ENCODE data around the gene GNMT. TPM values are rescaled to one million over a fixed set of nuclear protein-coding genes. Genes with fewer than 3 reads are reported as not detected.

The GNMT gene
- total and polyA plus RNA-seq, 4 donors = 1.0 to 4.5 (median 2.2) TPM

DNA sequence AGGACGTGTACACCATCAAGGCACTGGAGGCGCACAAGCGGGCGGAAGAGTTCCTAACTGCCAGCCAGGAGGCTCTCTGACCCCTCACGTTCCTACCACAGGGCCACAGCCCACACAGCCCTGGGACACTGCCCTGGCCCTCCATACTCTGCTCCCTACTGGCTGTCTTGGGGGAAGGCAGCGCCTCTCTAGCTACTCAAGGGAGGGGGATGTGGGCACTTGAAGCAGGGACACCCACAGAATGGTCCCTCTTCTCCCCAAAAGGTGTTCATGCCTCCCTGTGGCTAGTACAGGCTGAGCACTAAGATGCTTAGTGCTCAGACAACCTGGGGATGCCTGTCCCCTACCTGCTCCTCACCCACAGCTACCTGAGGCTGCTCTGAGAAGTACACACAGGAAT lies 50.7 kb downstream of the GNMT start:
- Histone ChIP-seq H3K4me1 (ENCODE audit: control insufficient read depth in 5 of 5, insufficient read depth in 5 of 5, low read length in 5 of 5) (peaks cover 7 to 25% (median 13%) of the 10 kb centered on the region in 5 donors), H3K9ac (ENCODE audit: insufficient read depth in 1 of 2, low read length in 2 of 2) (no peak overlapping the region), H3K4me3 (no peak overlapping the region), H3K9me3 (ENCODE audit: control insufficient read depth in 4 of 4, insufficient read depth in 3 of 4, low read length in 3 of 4) (no peaks in the 10 kb centered on the region), H3K36me3 (ENCODE audit: control insufficient read depth in 4 of 4, insufficient read depth in 4 of 4, low read length in 4 of 4) (peaks cover 10 to 32% (median 29%) of the 10 kb centered on the region in 4 donors), H3K27me3 (ENCODE audit: control insufficient read depth in 3 of 3, insufficient read depth in 3 of 3, low read length in 2 of 3) (no peaks in the 10 kb centered on the region), H3K27ac (ENCODE audit: low read depth in 1 of 2, low read length in 1 of 2) (no peak overlapping the region)
- TF ChIP-seq, protein P1, sequence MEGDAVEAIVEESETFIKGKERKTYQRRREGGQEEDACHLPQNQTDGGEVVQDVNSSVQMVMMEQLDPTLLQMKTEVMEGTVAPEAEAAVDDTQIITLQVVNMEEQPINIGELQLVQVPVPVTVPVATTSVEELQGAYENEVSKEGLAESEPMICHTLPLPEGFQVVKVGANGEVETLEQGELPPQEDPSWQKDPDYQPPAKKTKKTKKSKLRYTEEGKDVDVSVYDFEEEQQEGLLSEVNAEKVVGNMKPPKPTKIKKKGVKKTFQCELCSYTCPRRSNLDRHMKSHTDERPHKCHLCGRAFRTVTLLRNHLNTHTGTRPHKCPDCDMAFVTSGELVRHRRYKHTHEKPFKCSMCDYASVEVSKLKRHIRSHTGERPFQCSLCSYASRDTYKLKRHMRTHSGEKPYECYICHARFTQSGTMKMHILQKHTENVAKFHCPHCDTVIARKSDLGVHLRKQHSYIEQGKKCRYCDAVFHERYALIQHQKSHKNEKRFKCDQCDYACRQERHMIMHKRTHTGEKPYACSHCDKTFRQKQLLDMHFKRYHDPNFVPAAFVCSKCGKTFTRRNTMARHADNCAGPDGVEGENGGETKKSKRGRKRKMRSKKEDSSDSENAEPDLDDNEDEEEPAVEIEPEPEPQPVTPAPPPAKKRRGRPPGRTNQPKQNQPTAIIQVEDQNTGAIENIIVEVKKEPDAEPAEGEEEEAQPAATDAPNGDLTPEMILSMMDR (IDR thresholded peaks at IDR 0.05; ENCODE audit: control extremely low read depth, extremely low read depth) = no peak
- DNase-seq = no peak
- ATAC-seq (ENCODE audit: insufficient read depth, low FRiP score) = no peak
- 86 to 87% methylated on average over 6 of the region's 6 CpGs for WGBS, 2 donors

DNA sequence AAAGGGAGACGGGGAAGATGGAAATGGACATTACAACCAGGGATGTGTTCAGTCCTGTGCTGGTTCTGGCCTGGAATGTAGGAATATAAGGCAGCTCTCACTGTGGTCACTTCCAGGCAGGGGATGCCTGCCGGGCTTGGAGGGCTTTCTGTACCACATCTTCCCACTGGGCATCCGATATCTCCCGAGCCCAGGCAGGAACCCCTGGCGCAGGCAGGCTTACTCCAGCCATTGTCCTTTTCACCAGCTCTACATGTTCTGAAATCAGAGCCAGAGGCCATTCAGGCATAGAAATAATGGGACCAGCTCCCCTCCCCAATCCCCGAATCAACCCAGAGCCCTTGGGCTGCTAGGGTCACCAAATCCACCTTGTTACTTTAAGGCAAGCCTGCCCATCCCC lies 51.8 kb downstream of the GNMT start:
- H3K36me3 ChIP-seq (ENCODE audit: control insufficient read depth in 4 of 4, insufficient read depth in 4 of 4, low read length in 4 of 4) = peaks cover 10 to 30% (median 27%) of the 10 kb centered on the region in 4 donors
- no peaks in the 10 kb centered on the region for H3K27me3 ChIP-seq (ENCODE audit: control insufficient read depth in 3 of 3, insufficient read depth in 3 of 3, low read length in 2 of 3)
- H3K9me3 ChIP-seq (ENCODE audit: control insufficient read depth in 4 of 4, insufficient read depth in 3 of 4, low read length in 3 of 4) = no peaks in the 10 kb centered on the region
- TF ChIP-seq, protein P1 (IDR thresholded peaks at IDR 0.05; ENCODE audit: control extremely low read depth, extremely low read depth) = no peak
- DNase-seq = no peak
- no peak overlapping the region for H3K4me3 ChIP-seq
- no peak for ATAC-seq (ENCODE audit: insufficient read depth, low FRiP score)
- 89% methylated on average over 6 of the region's 6 CpGs for WGBS, 2 donors
- H3K4me1 ChIP-seq (ENCODE audit: control insufficient read depth in 5 of 5, insufficient read depth in 5 of 5, low read length in 5 of 5) = peaks cover 7 to 30% (median 15%) of the 10 kb centered on the region in 5 donors
- no peak overlapping the region for H3K27ac ChIP-seq (ENCODE audit: low read depth in 1 of 2, low read length in 1 of 2)
- H3K9ac ChIP-seq (ENCODE audit: insufficient read depth in 1 of 2, low read length in 2 of 2) = no peak overlapping the region

DNA sequence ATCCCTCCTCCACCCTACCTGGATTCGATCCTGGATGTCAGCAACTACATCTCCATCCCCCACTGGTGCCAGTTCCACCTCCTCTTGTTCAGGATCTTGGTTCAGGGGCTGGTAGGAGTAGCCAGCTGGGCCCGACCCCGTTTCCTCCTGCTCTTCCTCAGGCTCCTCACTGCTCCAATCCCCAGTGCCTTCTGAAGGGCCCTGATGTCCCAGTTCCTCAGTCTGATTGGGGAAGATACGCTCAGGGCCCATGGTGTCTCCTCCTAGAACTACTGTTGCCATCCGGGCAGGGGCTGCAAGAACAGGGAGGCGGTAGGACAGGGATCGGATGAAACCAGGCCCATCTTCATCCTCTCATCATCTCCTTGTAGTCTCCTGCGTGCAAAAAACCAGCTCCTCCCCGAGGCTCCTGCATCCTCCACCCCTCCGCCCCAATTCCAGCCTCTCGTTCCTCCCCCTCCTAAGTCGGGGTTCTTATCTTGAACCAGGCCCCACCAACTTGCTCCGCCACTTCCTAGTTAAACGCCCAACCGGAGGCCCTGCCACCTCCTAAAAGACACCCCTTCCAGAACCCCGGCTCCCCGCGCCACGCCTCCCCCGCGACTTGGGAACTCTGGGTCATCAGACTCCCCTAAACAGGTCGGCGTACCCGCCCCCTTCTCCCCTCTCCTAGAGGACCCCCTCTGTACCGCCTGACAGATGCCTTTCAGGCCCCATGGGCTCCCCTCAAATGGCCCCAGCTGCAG lies 52.7 kb downstream of the GNMT start:
- TF ChIP-seq, protein P1 (IDR thresholded peaks at IDR 0.05; ENCODE audit: control extremely low read depth, extremely low read depth) = no peak
- ATAC-seq (ENCODE audit: insufficient read depth, low FRiP score) = no peak

More for the DNA sequence above, 52.7 kb downstream of the GNMT start:
- Histone ChIP-seq H3K36me3 (ENCODE audit: control insufficient read depth in 4 of 4, insufficient read depth in 4 of 4, low read length in 4 of 4) (peaks cover 12 to 35% (median 29%) of the 10 kb centered on the region in 4 donors), H3K9ac (ENCODE audit: insufficient read depth in 1 of 2, low read length in 2 of 2) (peak overlapping the region; percentile 67 to 70), H3K9me3 (ENCODE audit: control insufficient read depth in 4 of 4, insufficient read depth in 3 of 4, low read length in 3 of 4) (no peaks in the 10 kb centered on the region), H3K27me3 (ENCODE audit: control insufficient read depth in 3 of 3, insufficient read depth in 3 of 3, low read length in 2 of 3) (no peaks in the 10 kb centered on the region), H3K4me3 (peak overlapping the region; percentile 58), H3K27ac (ENCODE audit: low read depth in 1 of 2, low read length in 1 of 2) (peak overlapping the region; percentile 59 to 76), H3K4me1 (ENCODE audit: control insufficient read depth in 5 of 5, insufficient read depth in 5 of 5, low read length in 5 of 5) (peaks cover 7 to 30% (median 15%) of the 10 kb centered on the region in 5 donors)
- 2 to 3% methylated on average over 24 to 25 of the region's 25 CpGs for whole genome bisulfite sequencing, 2 donors
- peak in 1 of 3 donors; percentile 37 for DNase-seq

Other genes with a start within 250 kb of the GNMT start
- 1 to 10 TPM; 1.7 to 2.6 TPM for gene PRPH2, start 238.2 kb upstream of the GNMT start, total RNA-seq
- gene PRPH2, start 238.2 kb upstream of the GNMT start, polyA plus RNA-seq = under 1 TPM; 0.31 to 0.62 TPM
- gene TBCC, start 214.7 kb upstream of the GNMT start, total RNA-seq = 10 to 100 TPM; 22.1 to 22.2 TPM
- 10 to 100 TPM; 21.6 to 38.0 TPM for gene TBCC, start 214.7 kb upstream of the GNMT start, polyA plus RNA-seq
- gene BICRAL, start 178.7 kb upstream of the GNMT start, total RNA-seq = 10 to 100 TPM; 14.6 to 18.6 TPM
- 1 to 10 TPM; 2.8 to 6.8 TPM for gene BICRAL, start 178.7 kb upstream of the GNMT start, polyA plus RNA-seq
- gene RPL7L1, start 81.1 kb upstream of the GNMT start, total RNA-seq = 10 to 100 TPM; 66.1 to 98.7 TPM
- 10 to 100 TPM; 39.3 to 57.6 TPM for gene RPL7L1, start 81.1 kb upstream of the GNMT start, polyA plus RNA-seq
- gene PTCRA, start 44.7 kb upstream of the GNMT start, total RNA-seq = 1 to 10 TPM in 1 of 2 donors, under 1 TPM in 1; 0.37 to 3.4 TPM
- 1 to 10 TPM; 4.6 to 5.5 TPM for gene PTCRA, start 44.7 kb upstream of the GNMT start, polyA plus RNA-seq
- 10 to 100 TPM; 36.0 to 63.4 TPM for gene CNPY3, start 31.3 kb upstream of the GNMT start, total RNA-seq
- gene CNPY3, start 31.3 kb upstream of the GNMT start, polyA plus RNA-seq = 10 to 100 TPM; 48.9 to 90.5 TPM
- gene PEX6, start 18.4 kb downstream of the GNMT start, total RNA-seq = 10 to 100 TPM; 17.9 to 22.9 TPM
- gene PEX6, start 18.4 kb downstream of the GNMT start, polyA plus RNA-seq = 1 to 10 TPM; 8.8 to 9.6 TPM
- gene PPP2R5D, start 23.8 kb downstream of the GNMT start, total RNA-seq = 10 to 100 TPM; 24.1 to 26.8 TPM
- gene PPP2R5D, start 23.8 kb downstream of the GNMT start, polyA plus RNA-seq = 10 to 100 TPM; 19.0 to 19.8 TPM
- gene MEA1, start 53.2 kb downstream of the GNMT start, total RNA-seq = 10 to 100 TPM; 32.5 to 47.2 TPM
- 100 to 1,000 TPM in 1 of 2 donors, 10 to 100 TPM in 1; 63.2 to 113 TPM for gene MEA1, start 53.2 kb downstream of the GNMT start, polyA plus RNA-seq
- 10 to 100 TPM; 46.3 to 56.4 TPM for gene KLHDC3, start 53.5 kb downstream of the GNMT start, total RNA-seq
- gene KLHDC3, start 53.5 kb downstream of the GNMT start, polyA plus RNA-seq = 10 to 100 TPM; 52.7 to 74.4 TPM
- 10 to 100 TPM; 31.1 to 49.9 TPM for gene RRP36, start 60.9 kb downstream of the GNMT start, total RNA-seq
- 10 to 100 TPM; 30.5 to 44.3 TPM for gene RRP36, start 60.9 kb downstream of the GNMT start, polyA plus RNA-seq
- gene CUL7, start 93.1 kb downstream of the GNMT start, total RNA-seq = 10 to 100 TPM; 21.4 to 23.6 TPM
- gene CUL7, start 93.1 kb downstream of the GNMT start, polyA plus RNA-seq = 1 to 10 TPM; 8.2 to 8.9 TPM
- 10 to 100 TPM; 11.5 to 44.5 TPM for gene MRPL2, start 98.7 kb downstream of the GNMT start, total RNA-seq
- gene MRPL2, start 98.7 kb downstream of the GNMT start, polyA plus RNA-seq = 10 to 100 TPM; 47.8 to 84.0 TPM
- gene KLC4, start 98.9 kb downstream of the GNMT start, total RNA-seq = 10 to 100 TPM; 29.8 to 36.0 TPM
- 10 to 100 TPM; 16.1 to 23.1 TPM for gene KLC4, start 98.9 kb downstream of the GNMT start, polyA plus RNA-seq
- gene PTK7, start 115.6 kb downstream of the GNMT start, total RNA-seq = 100 to 1,000 TPM in 1 of 2 donors, 10 to 100 TPM in 1; 90.8 to 173 TPM
- gene PTK7, start 115.6 kb downstream of the GNMT start, polyA plus RNA-seq = 10 to 100 TPM; 37.4 to 77.6 TPM
- 10 to 100 TPM; 12.7 to 42.0 TPM for gene SRF, start 210.5 kb downstream of the GNMT start, total RNA-seq
- gene SRF, start 210.5 kb downstream of the GNMT start, polyA plus RNA-seq = 10 to 100 TPM; 17.9 to 40.2 TPM
- gene CUL9, start 221.4 kb downstream of the GNMT start, total RNA-seq = 10 to 100 TPM; 29.6 to 45.6 TPM
- 10 to 100 TPM; 19.7 to 41.4 TPM for gene CUL9, start 221.4 kb downstream of the GNMT start, polyA plus RNA-seq